ENCODE results near the gene ZNF423. TPM values are rescaled to one million over a fixed set of nuclear protein-coding genes. Genes with fewer than 3 reads are reported as not detected.

ZNF423 gene
- total RNA-seq, 1 donor from 2014 or later: 10.7 TPM

- no peak for ATAC-seq
- no peaks in the 10 kb centered on the region for H3K4me1 ChIP-seq
- H3K9me3 ChIP-seq: no peaks in the 10 kb centered on the region
- no peak overlapping the region for H3K27ac ChIP-seq
- DNase-seq: no peak
- no peaks in the 10 kb centered on the region for H3K36me3 ChIP-seq
- intact Hi-C loops (cut with DNase I): no loop called here
- peaks cover 4% of the 10 kb centered on the region for H3K27me3 ChIP-seq (ENCODE audit: low read depth)
- no peak for TF ChIP-seq CTCF (IDR thresholded peaks at IDR 0.05)
- no peak overlapping the region for H3K4me3 ChIP-seq
Measured at GRCh38 chr16:49550666-49551065, 305.2 kb downstream of the ZNF423 start.

- DNase-seq: no peak
- no peak for TF ChIP-seq CTCF (IDR thresholded peaks at IDR 0.05)
- intact Hi-C loops (cut with DNase I): no loop called here
Measured at GRCh38 chr16:49550140-49550539, 305.8 kb downstream of the ZNF423 start.

GRCh38 chr16:49548325-49548970 is 307.5 kb downstream of the ZNF423 start:
- no peaks in the 10 kb centered on the region for H3K36me3 ChIP-seq
- H3K27ac ChIP-seq: no peak overlapping the region
- H3K4me1 ChIP-seq: no peaks in the 10 kb centered on the region
- TF ChIP-seq CTCF (IDR thresholded peaks at IDR 0.05): no peak
- no peak for ATAC-seq
- H3K9me3 ChIP-seq: no peaks in the 10 kb centered on the region
- H3K27me3 ChIP-seq (ENCODE audit: low read depth): no peaks in the 10 kb centered on the region
- intact Hi-C loops (cut with DNase I): no loop called here
- no peak overlapping the region for H3K4me3 ChIP-seq
- no peak for DNase-seq

More at GRCh38 chr16:49550140-49550539, 305.8 kb downstream of the ZNF423 start:
- H3K4me1 ChIP-seq: no peaks in the 10 kb centered on the region
- no peak for ATAC-seq
- no peak overlapping the region for H3K4me3 ChIP-seq
- H3K27ac ChIP-seq: no peak overlapping the region
- no peaks in the 10 kb centered on the region for H3K36me3 ChIP-seq
- H3K27me3 ChIP-seq (ENCODE audit: low read depth): peaks cover 4% of the 10 kb centered on the region
- H3K9me3 ChIP-seq: no peaks in the 10 kb centered on the region

GRCh38 chr16:49547448-49547847 is 308.5 kb downstream of the ZNF423 start:
- intact Hi-C loops (cut with DNase I): no loop called here

GRCh38 chr16:49546735-49547134 is 309.2 kb downstream of the ZNF423 start:
- Histone ChIP-seq H3K27ac (no peak overlapping the region), H3K27me3 (ENCODE audit: low read depth) (no peaks in the 10 kb centered on the region), H3K4me3 (no peak overlapping the region), H3K36me3 (no peaks in the 10 kb centered on the region), H3K9me3 (no peaks in the 10 kb centered on the region), H3K4me1 (no peaks in the 10 kb centered on the region)
- DNase-seq (no peak), ATAC-seq (no peak)
- TF ChIP-seq CTCF (IDR thresholded peaks at IDR 0.05): no peak
- intact Hi-C loops (cut with DNase I): no loop called here

More at GRCh38 chr16:49547448-49547847, 308.5 kb downstream of the ZNF423 start:
- Histone ChIP-seq H3K4me1 (no peaks in the 10 kb centered on the region), H3K27ac (no peak overlapping the region), H3K4me3 (no peak overlapping the region), H3K27me3 (ENCODE audit: low read depth) (no peaks in the 10 kb centered on the region), H3K9me3 (no peaks in the 10 kb centered on the region), H3K36me3 (no peaks in the 10 kb centered on the region)
- DNase-seq (no peak), ATAC-seq (no peak)
- TF ChIP-seq CTCF (IDR thresholded peaks at IDR 0.05): no peak
